SK-N-SH (cell line): ENCODE results near the gene FASLG.

ENCODE experiments used
- POLR2AphosphoS5 ChIP-seq: IDR thresholded peaks from 2 replicates; pipeline ENCODE4 v1.6.1; 2012; ENCODE audit warnings: low read depth, low read length
- RCOR1 ChIP-seq: fragments of 150-350 bp; IDR thresholded peaks from 2 replicates; pipeline ENCODE4 v1.6.1; 2017; ENCODE audit warnings: antibody characterized with exemption, low read length
- TF ChIP-seq, protein P1 (sequence below): fragments of 200-600 bp; sonication (generic); IDR thresholded peaks from 2 replicates; pipeline ENCODE4 v1.6.1; 2017; ENCODE audit warnings: antibody characterized with exemption, mild to moderate bottlenecking, moderate library complexity

DNA sequence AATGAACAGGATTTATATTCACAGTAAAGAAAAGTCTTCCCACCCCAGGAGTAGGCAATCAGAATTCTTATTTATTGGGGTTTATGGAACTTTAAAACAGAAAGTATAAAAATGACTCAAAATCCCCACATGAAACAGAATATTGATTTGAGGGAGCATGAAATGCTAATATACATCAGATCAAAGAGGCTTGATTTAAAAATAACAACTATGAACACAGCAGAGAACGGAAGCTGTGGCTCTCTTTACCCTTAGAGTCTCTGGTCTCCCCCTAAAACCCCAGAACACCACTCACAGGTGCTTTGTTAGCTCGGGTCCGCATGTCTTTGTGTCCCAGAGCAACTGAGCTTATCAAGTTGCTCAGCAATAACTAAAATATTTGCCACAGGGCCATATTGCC, 31.2 kb upstream of the FASLG start:
- TF ChIP-seq, protein P1, sequence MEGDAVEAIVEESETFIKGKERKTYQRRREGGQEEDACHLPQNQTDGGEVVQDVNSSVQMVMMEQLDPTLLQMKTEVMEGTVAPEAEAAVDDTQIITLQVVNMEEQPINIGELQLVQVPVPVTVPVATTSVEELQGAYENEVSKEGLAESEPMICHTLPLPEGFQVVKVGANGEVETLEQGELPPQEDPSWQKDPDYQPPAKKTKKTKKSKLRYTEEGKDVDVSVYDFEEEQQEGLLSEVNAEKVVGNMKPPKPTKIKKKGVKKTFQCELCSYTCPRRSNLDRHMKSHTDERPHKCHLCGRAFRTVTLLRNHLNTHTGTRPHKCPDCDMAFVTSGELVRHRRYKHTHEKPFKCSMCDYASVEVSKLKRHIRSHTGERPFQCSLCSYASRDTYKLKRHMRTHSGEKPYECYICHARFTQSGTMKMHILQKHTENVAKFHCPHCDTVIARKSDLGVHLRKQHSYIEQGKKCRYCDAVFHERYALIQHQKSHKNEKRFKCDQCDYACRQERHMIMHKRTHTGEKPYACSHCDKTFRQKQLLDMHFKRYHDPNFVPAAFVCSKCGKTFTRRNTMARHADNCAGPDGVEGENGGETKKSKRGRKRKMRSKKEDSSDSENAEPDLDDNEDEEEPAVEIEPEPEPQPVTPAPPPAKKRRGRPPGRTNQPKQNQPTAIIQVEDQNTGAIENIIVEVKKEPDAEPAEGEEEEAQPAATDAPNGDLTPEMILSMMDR, result no peak
- TF ChIP-seq POLR2AphosphoS5, result no peak
- TF ChIP-seq RCOR1, result no peak
